Memory B cell (primary cell): ENCODE measurements around the gene PRKCA.
"Not testable (repeated sequence)": the region's sequence is repeated elsewhere in the genome, so short reads cannot be mapped to it uniquely, and the experiment has no call there.

Experiments used
- ATAC-seq: fragments of 150-1000 bp; cut with Tn5 transposase; 2 replicates; pipeline ENCODE4 v1.10.0; 2021; ENCODE audit warnings: low read depth, mild to moderate bottlenecking, moderate library complexity
- DNase-seq, 2 donors: peaks; one replicate each; pipeline ENCODE4 v3.0.0; 2022; ENCODE audit warnings: low spot score in 2 of 2
- H3K27ac Mint-ChIP-seq: one replicate; pipeline ENCODE4 v1.8.0; 2022; ENCODE audit warnings: mild to moderate bottlenecking, moderate library complexity, mixed read lengths
- H3K27me3 Mint-ChIP-seq: one replicate; pipeline ENCODE4 v1.8.0; 2022; ENCODE audit warnings: mixed read lengths
- H3K36me3 Mint-ChIP-seq: one replicate; pipeline ENCODE4 v1.8.0; 2022; ENCODE audit warnings: mild to moderate bottlenecking, mixed read lengths
- H3K4me1 Mint-ChIP-seq: one replicate; pipeline ENCODE4 v1.8.0; 2022; ENCODE audit warnings: mixed read lengths
- H3K4me3 Mint-ChIP-seq: one replicate; pipeline ENCODE4 v1.8.0; 2022; ENCODE audit warnings: mild to moderate bottlenecking, moderate library complexity, mixed read lengths
- H3K9me3 Mint-ChIP-seq: one replicate; pipeline ENCODE4 v1.8.0; 2022; ENCODE audit warnings: mixed read lengths

PRKCA gene

DNA sequence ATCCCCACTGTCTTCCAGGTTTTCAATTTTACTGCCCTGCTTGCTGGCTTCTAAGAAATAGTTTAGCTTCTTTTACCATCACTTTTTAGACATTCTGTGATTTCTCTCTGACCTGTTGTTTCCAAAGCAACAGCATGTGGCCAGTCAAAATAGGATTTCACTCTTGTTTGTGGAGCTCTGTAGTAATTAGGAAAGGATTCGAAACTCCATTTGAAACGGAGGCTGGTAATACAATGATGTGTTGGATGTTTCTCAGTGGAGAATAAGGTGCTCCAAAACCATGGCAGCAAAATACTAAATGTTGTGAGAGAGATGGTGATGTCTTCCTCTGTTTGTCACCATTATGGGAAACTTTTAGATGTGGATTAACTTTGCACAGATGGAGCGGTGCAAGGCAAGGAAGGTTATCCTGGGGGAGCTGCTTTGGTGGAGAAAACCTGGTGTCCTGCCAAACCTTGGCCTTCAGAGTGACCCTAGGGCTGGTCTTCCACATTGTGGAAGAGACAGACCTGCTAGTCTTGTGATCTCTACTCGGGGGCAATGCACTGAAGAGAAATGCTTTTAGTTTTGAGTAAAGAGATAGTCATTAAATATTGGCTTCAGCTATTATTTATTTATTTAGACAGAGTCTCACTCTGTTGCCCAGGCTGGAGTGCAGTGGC, 79.4 kb downstream of the PRKCA start:
- Mint-ChIP-seq H3K4me1 (peaks cover 2% of the 10 kb centered on the region), H3K27ac (no peak overlapping the region)

DNA sequence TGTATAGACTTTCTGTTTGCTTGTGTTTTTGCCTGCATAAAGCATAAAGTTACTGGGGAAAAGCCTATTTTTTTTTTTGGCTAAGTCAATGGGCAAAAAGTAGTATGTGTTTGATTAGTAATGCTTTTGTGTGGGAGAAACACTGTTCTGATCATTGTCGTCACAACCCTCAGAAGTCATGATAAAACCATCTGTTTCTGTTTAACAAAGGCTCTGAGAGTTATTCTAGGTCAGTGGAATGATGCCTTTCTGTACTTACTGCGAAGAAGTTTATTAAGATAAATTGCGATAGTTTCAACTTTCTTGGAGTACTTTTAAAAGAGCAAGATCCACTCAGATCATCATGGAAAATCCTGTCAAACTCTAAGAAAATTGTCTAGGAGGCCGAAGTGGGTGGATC, 80.9 kb downstream of the PRKCA start:
- H3K36me3 Mint-ChIP-seq = no peaks in the 10 kb centered on the region
- H3K27ac Mint-ChIP-seq = no peak overlapping the region
- peaks cover 3% of the 10 kb centered on the region for H3K4me1 Mint-ChIP-seq
- ATAC-seq (no peak), DNase-seq (no peak)
- no peak overlapping the region for H3K4me3 Mint-ChIP-seq
- H3K27me3 Mint-ChIP-seq = peaks cover 2% of the 10 kb centered on the region
- H3K9me3 Mint-ChIP-seq = no peaks in the 10 kb centered on the region

More for the DNA sequence above, 79.4 kb downstream of the PRKCA start:
- Mint-ChIP-seq H3K9me3 (no peaks in the 10 kb centered on the region), H3K27me3 (peaks cover 2% of the 10 kb centered on the region), H3K36me3 (no peaks in the 10 kb centered on the region), H3K4me3 (no peak overlapping the region)
- DNase-seq (no peak), ATAC-seq (no peak)

DNA sequence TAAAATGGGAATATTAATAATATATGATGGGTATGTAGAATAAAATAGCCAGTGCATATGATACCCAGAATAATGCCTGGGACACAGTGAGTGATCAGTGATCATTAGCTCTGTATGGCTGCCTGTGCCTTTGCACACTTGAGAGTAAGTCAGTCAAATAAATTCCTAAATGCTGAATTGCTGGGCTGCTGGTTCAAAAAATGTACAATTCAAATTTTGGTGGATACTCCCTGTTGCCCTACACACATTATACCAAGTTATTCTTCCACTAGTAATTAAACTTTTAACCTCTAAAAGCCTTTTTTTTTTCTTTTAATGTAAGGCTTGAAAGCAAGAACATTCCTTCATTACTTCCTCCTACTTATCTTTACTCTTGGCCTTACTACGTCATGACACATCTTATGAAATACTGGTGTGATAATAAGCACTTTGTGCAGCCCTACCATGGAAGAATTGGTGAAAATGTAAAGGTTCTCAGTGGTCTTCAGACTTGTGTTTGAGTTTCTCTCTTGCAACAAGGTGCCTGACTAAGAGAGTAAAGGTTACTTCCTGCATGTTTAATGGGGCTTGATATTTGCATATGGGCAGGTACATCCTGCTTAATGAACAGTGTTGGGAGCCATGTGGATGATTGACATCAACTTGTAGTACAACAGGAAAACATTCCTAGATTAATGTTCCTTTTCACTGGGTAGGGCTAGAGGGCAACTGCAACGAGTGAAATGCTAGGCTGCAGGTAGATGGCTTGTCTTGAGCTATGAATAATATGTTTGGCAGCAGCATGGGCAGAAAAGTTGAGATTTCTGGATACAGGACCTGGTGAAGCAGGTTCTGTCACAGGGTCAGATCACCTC, 84.3 kb downstream of the PRKCA start:
- H3K27me3 Mint-ChIP-seq = peaks cover 2% of the 10 kb centered on the region
- H3K4me1 Mint-ChIP-seq = peaks cover 3% of the 10 kb centered on the region
- H3K9me3 Mint-ChIP-seq = no peaks in the 10 kb centered on the region
- DNase-seq = no peak
- no peaks in the 10 kb centered on the region for H3K36me3 Mint-ChIP-seq
- no peak overlapping the region for H3K27ac Mint-ChIP-seq
- no peak overlapping the region for H3K4me3 Mint-ChIP-seq
- no peak for ATAC-seq

DNA sequence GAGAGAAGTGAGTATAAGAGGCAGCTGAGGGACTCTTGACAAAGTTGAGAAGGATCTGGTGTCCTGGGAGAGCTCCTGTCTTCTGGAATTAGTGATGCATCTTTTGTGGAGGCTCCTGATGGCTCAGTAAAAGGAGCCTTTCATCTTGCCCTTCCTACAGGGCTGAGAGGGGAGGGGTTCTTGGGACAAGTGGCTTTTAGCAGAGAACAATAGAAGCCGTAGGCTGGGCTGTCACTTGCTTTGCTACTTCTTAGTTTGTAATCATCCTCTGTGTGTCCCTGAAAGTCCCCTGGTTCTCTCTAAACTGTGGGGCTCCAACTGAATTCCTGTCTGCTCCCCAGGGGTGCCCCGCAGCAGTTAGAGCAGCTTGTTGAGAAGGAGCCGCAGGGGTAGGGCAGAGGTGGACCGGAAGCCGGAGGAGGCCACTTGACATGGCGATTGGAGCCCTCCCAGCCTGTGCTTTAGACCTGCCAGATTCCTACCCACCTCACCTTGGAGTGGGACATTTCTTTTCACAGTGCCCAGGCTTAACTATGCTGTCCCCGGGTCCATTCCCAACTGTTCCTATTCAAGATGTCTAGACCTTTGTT, 85.1 kb downstream of the PRKCA start:
- no peak overlapping the region for H3K4me3 Mint-ChIP-seq
- peaks cover 3% of the 10 kb centered on the region for H3K4me1 Mint-ChIP-seq
- no peaks in the 10 kb centered on the region for H3K36me3 Mint-ChIP-seq
- ATAC-seq = no peak
- no peak for DNase-seq
- H3K27ac Mint-ChIP-seq = no peak overlapping the region
- H3K9me3 Mint-ChIP-seq = no peaks in the 10 kb centered on the region
- peaks cover 2% of the 10 kb centered on the region for H3K27me3 Mint-ChIP-seq

DNA sequence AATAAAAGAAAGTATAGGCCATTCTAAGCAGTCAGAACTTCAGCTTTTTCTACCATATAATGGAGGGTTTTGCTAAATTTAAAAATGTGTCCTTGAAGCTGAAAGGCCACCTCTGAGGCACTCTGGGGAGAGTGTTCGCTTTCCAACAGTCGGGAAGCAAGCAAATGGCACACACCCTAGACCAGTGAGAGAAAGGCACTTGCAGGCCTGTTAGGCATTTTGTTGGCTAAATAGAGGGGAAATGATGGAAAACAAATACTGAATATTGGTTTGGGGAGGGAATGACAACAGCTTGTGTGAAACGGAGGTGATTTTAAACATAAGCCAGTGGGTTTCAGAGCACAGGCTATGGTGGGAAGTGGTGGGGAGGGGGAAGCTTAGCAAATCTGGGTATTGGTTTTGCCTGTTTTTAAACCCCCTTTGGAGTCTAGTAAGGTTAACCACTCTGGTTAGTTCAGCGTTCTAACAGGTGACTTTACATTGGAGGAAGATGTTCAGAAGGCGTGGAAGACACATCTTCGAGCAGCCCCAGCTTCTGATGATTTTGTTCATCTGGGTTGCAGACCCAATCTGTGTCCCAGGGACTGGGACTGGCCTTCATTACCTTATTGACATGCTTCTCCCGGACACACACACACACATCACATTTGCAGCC, 90.5 kb downstream of the PRKCA start:
- no peaks in the 10 kb centered on the region for H3K9me3 Mint-ChIP-seq
- ATAC-seq (no peak), DNase-seq (no peak)
- no peaks in the 10 kb centered on the region for H3K27me3 Mint-ChIP-seq
- no peak overlapping the region for H3K27ac Mint-ChIP-seq
- no peaks in the 10 kb centered on the region for H3K36me3 Mint-ChIP-seq
- H3K4me1 Mint-ChIP-seq = no peaks in the 10 kb centered on the region
- H3K4me3 Mint-ChIP-seq = no peak overlapping the region

DNA sequence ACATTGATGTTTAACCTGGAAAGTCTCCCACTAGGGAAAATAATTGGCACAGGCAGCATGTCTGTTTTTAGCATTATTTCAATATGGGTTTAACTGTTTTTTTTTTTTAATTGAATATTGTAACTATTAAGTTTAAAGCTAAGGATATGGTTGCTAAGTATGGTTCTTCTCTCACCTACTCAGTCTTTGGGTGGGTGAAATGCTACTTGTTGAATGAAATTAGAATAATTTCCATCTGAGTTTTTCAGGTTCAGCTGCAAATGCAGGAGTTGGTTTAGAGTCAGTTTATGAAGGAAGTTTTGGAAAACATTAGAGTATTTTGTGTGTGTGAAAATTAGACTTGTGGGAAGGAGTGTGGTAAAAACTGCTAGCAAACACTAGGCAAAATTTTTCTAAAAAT, 93.5 kb downstream of the PRKCA start:
- Mint-ChIP-seq H3K4me1 (no peaks in the 10 kb centered on the region), H3K27me3 (peaks cover 6% of the 10 kb centered on the region), H3K36me3 (peaks cover under 1% of the 10 kb centered on the region), H3K27ac (no peak overlapping the region), H3K9me3 (peaks cover 3% of the 10 kb centered on the region), H3K4me3 (no peak overlapping the region)
- DNase-seq = no peak
- no peak for ATAC-seq

DNA sequence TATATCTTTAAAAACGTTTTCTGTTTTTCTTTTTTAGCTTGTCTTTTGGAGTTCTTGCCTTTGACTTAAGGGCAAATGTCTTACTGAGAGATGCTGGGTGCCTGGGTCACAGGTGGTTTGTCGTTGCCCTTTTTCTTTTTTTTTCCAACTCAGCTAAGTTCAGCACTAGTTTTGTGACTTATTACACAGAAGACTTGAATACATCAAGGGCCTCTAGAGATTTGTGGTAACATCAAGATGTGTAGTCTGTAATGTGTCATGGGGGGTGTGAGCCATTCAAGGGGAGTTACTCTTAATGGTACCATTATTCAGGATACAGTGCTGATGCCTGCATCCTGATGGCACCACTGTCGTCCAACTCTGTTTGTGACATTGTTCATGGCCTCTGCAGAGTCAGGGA, 95.1 kb downstream of the PRKCA start:
- DNase-seq (no peak), ATAC-seq (no peak)
- H3K9me3 Mint-ChIP-seq = peaks cover 3% of the 10 kb centered on the region
- no peak overlapping the region for H3K27ac Mint-ChIP-seq
- no peaks in the 10 kb centered on the region for H3K4me1 Mint-ChIP-seq
- peaks cover 15% of the 10 kb centered on the region for H3K27me3 Mint-ChIP-seq
- H3K36me3 Mint-ChIP-seq = peaks cover 2% of the 10 kb centered on the region
- H3K4me3 Mint-ChIP-seq = no peak overlapping the region

DNA sequence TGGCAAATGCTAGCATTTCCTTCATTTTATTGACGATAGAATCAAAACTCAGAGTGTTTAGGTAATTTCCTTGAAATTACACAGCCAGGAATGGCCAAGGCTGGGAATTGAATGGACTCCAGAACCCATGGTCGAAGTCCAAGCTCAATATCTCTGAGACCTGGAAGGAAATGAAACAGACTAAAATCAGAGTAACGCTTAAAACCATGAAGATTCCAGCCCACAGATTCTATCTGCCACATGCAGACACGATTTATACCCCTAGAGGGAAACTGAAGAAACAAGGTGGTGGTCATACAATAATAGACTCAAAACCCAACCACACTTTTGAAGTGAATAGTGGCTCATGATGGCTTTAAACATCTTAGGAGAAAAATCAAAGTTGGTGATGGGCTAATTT, 95.6 kb downstream of the PRKCA start:
- Mint-ChIP-seq H3K36me3 (peaks cover 2% of the 10 kb centered on the region), H3K4me1 (no peaks in the 10 kb centered on the region), H3K9me3 (peaks cover 3% of the 10 kb centered on the region), H3K27ac (no peak overlapping the region), H3K27me3 (peaks cover 16% of the 10 kb centered on the region), H3K4me3 (no peak overlapping the region)
- ATAC-seq (no peak), DNase-seq (no peak)

DNA sequence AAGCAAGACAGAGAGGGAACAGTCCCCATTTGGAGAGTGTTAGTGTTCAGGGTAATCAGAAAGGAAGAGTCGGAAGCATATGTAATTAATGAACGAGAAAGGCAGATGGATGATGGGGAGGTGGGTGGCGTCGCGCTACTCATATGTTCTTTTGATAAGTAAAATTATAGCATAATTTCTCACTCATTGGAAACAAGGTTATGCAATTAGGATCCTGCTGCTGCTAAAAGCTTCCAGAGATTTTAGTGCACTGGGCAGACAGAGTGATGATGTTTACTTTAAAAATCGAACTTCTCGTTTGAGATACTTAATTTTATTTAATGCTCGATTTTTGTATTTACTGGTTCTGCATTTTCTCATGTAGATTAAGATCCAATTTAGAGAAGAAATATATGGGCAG, 96.2 kb downstream of the PRKCA start:
- Mint-ChIP-seq H3K4me3 (no peak overlapping the region), H3K9me3 (peaks cover 3% of the 10 kb centered on the region), H3K27me3 (peaks cover 16% of the 10 kb centered on the region), H3K36me3 (peaks cover 2% of the 10 kb centered on the region), H3K27ac (no peak overlapping the region), H3K4me1 (no peaks in the 10 kb centered on the region)
- ATAC-seq (no peak), DNase-seq (no peak)

DNA sequence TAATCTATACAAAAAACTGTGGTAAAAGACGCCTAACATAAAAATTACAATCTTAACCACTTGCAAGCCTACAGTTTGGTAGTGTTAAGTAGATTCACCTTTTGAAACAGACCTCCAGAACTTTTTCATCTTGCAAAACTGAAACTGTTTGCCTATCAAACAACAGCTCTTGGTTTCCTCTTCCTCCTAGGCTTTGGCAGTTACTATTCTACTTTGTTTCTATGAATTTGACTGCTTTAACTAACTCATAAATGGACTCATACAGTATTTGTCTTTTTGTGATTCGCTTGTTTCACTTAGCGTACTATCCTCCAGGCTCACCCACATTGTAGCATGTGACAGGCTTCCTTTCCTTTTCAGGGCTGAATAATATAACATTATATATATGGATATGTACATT, 97.0 kb downstream of the PRKCA start:
- DNase-seq = no peak
- Mint-ChIP-seq H3K9me3 (peaks cover 3% of the 10 kb centered on the region), H3K36me3 (peaks cover 2% of the 10 kb centered on the region), H3K4me3 (no peak overlapping the region), H3K27me3 (peaks cover 16% of the 10 kb centered on the region), H3K4me1 (no peaks in the 10 kb centered on the region), H3K27ac (no peak overlapping the region)
- ATAC-seq = no peak

DNA sequence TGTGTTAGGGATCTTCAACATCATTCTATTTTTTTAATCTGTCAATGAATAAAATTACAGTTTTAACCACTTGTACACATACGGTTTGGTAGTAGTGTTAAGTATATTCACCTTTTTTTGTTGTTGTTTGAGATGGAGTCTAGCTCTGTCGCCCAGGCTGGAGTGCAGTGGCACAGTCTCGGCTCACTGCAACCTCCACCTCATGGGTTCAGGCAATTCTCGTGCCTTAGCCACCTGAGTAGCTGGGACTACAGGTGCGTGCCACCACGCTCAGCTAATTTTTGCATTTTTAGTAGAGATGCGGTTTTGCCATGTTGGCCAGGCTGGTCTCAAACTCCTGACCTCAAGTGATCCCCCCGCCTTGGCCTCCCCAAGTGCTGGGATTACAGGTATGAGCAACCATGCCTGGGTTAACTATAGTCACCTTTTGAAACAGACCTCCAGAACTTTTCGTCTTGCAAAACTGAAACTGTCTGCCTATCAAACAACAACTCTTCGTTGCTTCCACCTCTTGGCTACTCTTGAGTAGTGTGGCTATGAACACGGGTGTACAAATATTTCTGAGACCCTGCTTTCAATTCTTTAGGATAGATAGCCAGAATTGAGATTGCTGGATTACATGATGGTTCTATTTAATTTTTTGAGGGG, 97.8 kb downstream of the PRKCA start:
- not testable (repeated sequence) for DNase-seq, H3K36me3 Mint-ChIP-seq, H3K4me1 Mint-ChIP-seq, H3K27ac Mint-ChIP-seq, H3K4me3 Mint-ChIP-seq, H3K9me3 Mint-ChIP-seq, ATAC-seq
- H3K27me3 Mint-ChIP-seq = peaks cover 16% of the 10 kb centered on the region

DNA sequence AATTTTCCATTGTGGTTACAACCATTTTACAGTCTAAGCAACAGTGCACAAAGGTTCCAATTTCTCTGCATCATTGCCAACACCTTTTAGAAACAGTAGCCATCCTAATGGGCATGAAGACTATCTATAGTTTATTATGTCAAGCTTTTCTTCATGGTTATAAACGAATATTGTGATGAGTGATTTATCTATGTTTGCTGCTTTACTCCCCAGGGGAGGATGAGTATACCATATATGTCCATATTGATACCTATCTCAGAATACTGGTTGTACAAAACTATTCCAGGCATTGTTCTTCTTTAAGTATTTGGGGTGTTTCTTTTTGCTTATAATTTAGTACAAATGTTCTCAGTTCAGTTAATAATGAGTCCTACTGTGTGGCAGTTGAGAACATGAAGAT, 98.3 kb downstream of the PRKCA start:
- ATAC-seq (no peak), DNase-seq (no peak)
- H3K9me3 Mint-ChIP-seq = peaks cover 3% of the 10 kb centered on the region
- no peak overlapping the region for H3K27ac Mint-ChIP-seq
- no peak overlapping the region for H3K4me3 Mint-ChIP-seq
- peaks cover 2% of the 10 kb centered on the region for H3K36me3 Mint-ChIP-seq
- H3K27me3 Mint-ChIP-seq = peaks cover 16% of the 10 kb centered on the region
- H3K4me1 Mint-ChIP-seq = no peaks in the 10 kb centered on the region

DNA sequence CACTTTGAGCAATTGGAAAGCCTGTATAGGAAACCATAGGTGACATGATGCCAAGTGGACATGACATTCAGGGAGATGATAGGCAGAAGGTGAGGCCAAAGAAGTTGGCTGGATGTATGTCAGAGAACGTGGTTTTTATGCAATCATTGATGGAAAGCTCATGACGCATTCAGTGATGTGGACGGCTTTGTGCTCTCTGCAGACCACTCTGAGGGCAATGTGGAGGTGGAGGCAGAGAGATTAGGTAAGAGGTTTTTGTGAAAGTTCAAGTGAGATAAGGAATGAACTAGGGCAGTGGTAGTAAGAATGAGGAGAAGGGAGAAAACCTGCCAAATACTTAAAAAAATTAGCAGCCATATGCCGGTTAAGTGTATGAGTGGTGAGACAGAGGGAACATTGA, 99.0 kb downstream of the PRKCA start:
- no peak overlapping the region for H3K4me3 Mint-ChIP-seq
- DNase-seq = no peak
- peaks cover 2% of the 10 kb centered on the region for H3K36me3 Mint-ChIP-seq
- H3K27ac Mint-ChIP-seq = no peak overlapping the region
- peaks cover 3% of the 10 kb centered on the region for H3K9me3 Mint-ChIP-seq
- no peak for ATAC-seq
- H3K4me1 Mint-ChIP-seq = no peaks in the 10 kb centered on the region
- H3K27me3 Mint-ChIP-seq = peaks cover 16% of the 10 kb centered on the region
